Measurements from ENCODE around the gene GRB2. TPM values are rescaled to one million over a fixed set of nuclear protein-coding genes. Genes with fewer than 3 reads are reported as not detected.

GRB2 gene
- total and polyA plus RNA-seq, 2 donors (not counting 1 experiment from before 2014, with no cell fraction given): 114 to 219 TPM

GRCh38 chr17:75430159-75430974 lies 24.9 kb upstream of the GRB2 start:
- Histone ChIP-seq H3K4me2 (replicated peaks; ENCODE audit: low read depth, low read length, poor library complexity, severe bottlenecking) (no peak overlapping the region), H3K4me3 (ENCODE audit: control extremely low read depth in 1 of 5, extremely low read depth in 1 of 5, insufficient read depth in 1 of 5, low read depth in 2 of 5, low read length in 4 of 5) (no peak overlapping the region), H3K9me3 (ENCODE audit: control extremely low read depth in 1 of 3, control insufficient read depth in 2 of 3, insufficient read depth in 1 of 3, low read length in 2 of 3) (no peaks in the 10 kb centered on the region), H3K9ac (ENCODE audit: low read length) (no peak overlapping the region), H3K36me3 (replicated peaks in 1 of 2; ENCODE audit: control extremely low read depth in 1 of 2, control insufficient read depth in 1 of 2, extremely low read depth in 1 of 2, insufficient read depth in 2 of 2, low read length in 1 of 2) (no peaks in the 10 kb centered on the region), H2AFZ (ENCODE audit: insufficient read depth, low read depth, low read length, poor library complexity, severe bottlenecking) (no peak overlapping the region), H3K4me1 (ENCODE audit: control insufficient read depth in 2 of 2, insufficient read depth in 2 of 2, low read length in 2 of 2) (peaks cover 6 to 7% of the 10 kb centered on the region in 2 donors), H3K79me2 (ENCODE audit: control insufficient read depth, insufficient read depth, low read length) (no peaks in the 10 kb centered on the region), H3K27me3 (replicated peaks in 1 of 4; ENCODE audit: control extremely low read depth in 1 of 4, control insufficient read depth in 3 of 4, insufficient read depth in 4 of 4, low read length in 3 of 4) (peaks cover 0 to 4% (median 0%) of the 10 kb centered on the region in 4 experiments), H4K20me1 (ENCODE audit: control insufficient read depth, insufficient read depth, low read length, poor library complexity, severe bottlenecking) (no peaks in the 10 kb centered on the region), H3K27ac (ENCODE audit: low read length in 2 of 2) (no peak overlapping the region)
- intact Hi-C loops (cut with micrococcal nuclease): no loop called here
- no peak for DNase-seq
- Mint-ChIP-seq H3K27ac (no peak overlapping the region), H3K9me3 (ENCODE audit: insufficient read depth) (no peaks in the 10 kb centered on the region), H3K4me3 (no peak overlapping the region), H3K4me1 (peaks cover 11% of the 10 kb centered on the region), H3K27me3 (peaks cover 15% of the 10 kb centered on the region)
- ChIA-PET POLR2A (no interaction called here), CTCF (interaction anchor here (0.9 to 2.1 kb wide), 4 partner anchors 12 to 319 kb away, joined by 3 to 7 read pairs (median 5); partner anchors contain the start of gene SMIM5)
- no peak for TF ChIP-seq EZH2 (IDR thresholded peaks at IDR 0.05; ENCODE audit: borderline replicate concordance, insufficient read depth, low read depth, low read length, poor library complexity, severe bottlenecking)
- TF ChIP-seq CTCF (IDR thresholded peaks at IDR 0.05): no peak
- ATAC-seq (ENCODE audit: low read depth): no peak
- WGBS (ENCODE audit: insufficient coverage): 88% methylated on average over 7 of the region's 11 CpGs

Measured in B cell (primary cell).